HCT116 (cell line): ENCODE measurements around the gene RFX1.

Source experiments
- EZH2 ChIP-seq: fragments of 200-600 bp; sonication (generic); IDR thresholded peaks from 2 replicates; pipeline ENCODE4 v1.6.1; 2017; ENCODE audit warnings: antibody characterized with exemption, mixed run types
- POLR2A ChIP-seq: IDR thresholded peaks from 2 replicates; pipeline ENCODE4 v1.7.0; 2011; ENCODE audit warnings: borderline replicate concordance; ENCODE audit not compliant: insufficient read depth, insufficient read length; ENCODE audit errors: extremely low read depth
- POLR2AphosphoS5 ChIP-seq: IDR thresholded peaks from 2 replicates; pipeline ENCODE4 v1.6.1; 2011; ENCODE audit warnings: mild to moderate bottlenecking, low read depth, low read length, moderate library complexity
- SRF ChIP-seq: IDR thresholded peaks from 2 replicates; pipeline ENCODE4 v1.6.1; 2012; ENCODE audit warnings: low read depth
- TF ChIP-seq, protein P1 (sequence below), 3 experiments: fragments of 200-600 bp in 1 of 3; sonication (generic) in 1 of 3; IDR thresholded peaks in 2 of 3; conservative IDR thresholded peaks in 1 of 3; 2 replicates each; pipeline ENCODE4 v1.5.1; 2012 to 2017; ENCODE audit warnings: low read depth in 2 of 3, low read length in 2 of 3, antibody characterized with exemption in 1 of 3, borderline replicate concordance in 1 of 3, control low read depth in 1 of 3, mild to moderate bottlenecking in 1 of 3, mixed read lengths in 1 of 3, mixed run types in 1 of 3, moderate library complexity in 1 of 3; ENCODE audit not compliant: insufficient read depth in 1 of 3

GRCh38 chr19:14015524-14016035 lies 9.5 kb upstream of the RFX1 start:
- no peak for TF ChIP-seq SRF
- TF ChIP-seq, protein P1, sequence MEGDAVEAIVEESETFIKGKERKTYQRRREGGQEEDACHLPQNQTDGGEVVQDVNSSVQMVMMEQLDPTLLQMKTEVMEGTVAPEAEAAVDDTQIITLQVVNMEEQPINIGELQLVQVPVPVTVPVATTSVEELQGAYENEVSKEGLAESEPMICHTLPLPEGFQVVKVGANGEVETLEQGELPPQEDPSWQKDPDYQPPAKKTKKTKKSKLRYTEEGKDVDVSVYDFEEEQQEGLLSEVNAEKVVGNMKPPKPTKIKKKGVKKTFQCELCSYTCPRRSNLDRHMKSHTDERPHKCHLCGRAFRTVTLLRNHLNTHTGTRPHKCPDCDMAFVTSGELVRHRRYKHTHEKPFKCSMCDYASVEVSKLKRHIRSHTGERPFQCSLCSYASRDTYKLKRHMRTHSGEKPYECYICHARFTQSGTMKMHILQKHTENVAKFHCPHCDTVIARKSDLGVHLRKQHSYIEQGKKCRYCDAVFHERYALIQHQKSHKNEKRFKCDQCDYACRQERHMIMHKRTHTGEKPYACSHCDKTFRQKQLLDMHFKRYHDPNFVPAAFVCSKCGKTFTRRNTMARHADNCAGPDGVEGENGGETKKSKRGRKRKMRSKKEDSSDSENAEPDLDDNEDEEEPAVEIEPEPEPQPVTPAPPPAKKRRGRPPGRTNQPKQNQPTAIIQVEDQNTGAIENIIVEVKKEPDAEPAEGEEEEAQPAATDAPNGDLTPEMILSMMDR (IDR thresholded peaks at IDR 0.05 in 2 of 3, conservative IDR thresholded peaks at IDR 0.05 in 1 of 3; ENCODE audit: borderline replicate concordance in 1 of 3, insufficient read depth in 1 of 3, low read depth in 2 of 3, low read length in 2 of 3) = no peak
- no peak for TF ChIP-seq EZH2
- no peak for TF ChIP-seq POLR2AphosphoS5
- TF ChIP-seq POLR2A = no peak
